HG02884 (cell line): Measurements from ENCODE around the gene RBFOX2.
"Not testable (repeated sequence)": the region's sequence is repeated elsewhere in the genome, so short reads cannot be mapped to it uniquely, and the experiment has no call there.

Source experiments
- ATAC-seq: cut with Tn5 transposase; IDR thresholded peaks from one replicate; pipeline ENCODE4 v1.9.1; 2021; ENCODE audit warnings: mild to moderate bottlenecking, moderate library complexity; ENCODE audit not compliant: unreplicated experiment

Gene RBFOX2

GRCh38 chr22:36044517-36044916, 15.9 kb upstream of the RBFOX2 start:
- ATAC-seq = not testable (repeated sequence)

- ATAC-seq = no peak
Observed at GRCh38 chr22:36042240-36042639, 13.6 kb upstream of the RBFOX2 start.

- no peak for ATAC-seq
Observed at GRCh38 chr22:36039125-36039524, 10.5 kb upstream of the RBFOX2 start.

GRCh38 chr22:36037102-36037758, 8.6 kb upstream of the RBFOX2 start:
- ATAC-seq = no peak

- no peak for ATAC-seq
Observed at GRCh38 chr22:36036167-36036624, 7.6 kb upstream of the RBFOX2 start.

- ATAC-seq = no peak
Observed at GRCh38 chr22:36032611-36033010, 4.0 kb upstream of the RBFOX2 start.

- ATAC-seq = no peak
Observed at GRCh38 chr22:36029406-36029755, 757 bp upstream of the RBFOX2 start.

- ATAC-seq = no peak
Observed at GRCh38 chr22:36027935-36028645, 534 bp downstream of the RBFOX2 start.

GRCh38 chr22:36027579-36027934, 1.1 kb downstream of the RBFOX2 start:
- ATAC-seq = no peak

- ATAC-seq = no peak
Observed at GRCh38 chr22:36026741-36027140, 1.9 kb downstream of the RBFOX2 start.

- ATAC-seq = no peak
Observed at GRCh38 chr22:36022697-36023096, 5.9 kb downstream of the RBFOX2 start.

GRCh38 chr22:36022162-36022561, 6.5 kb downstream of the RBFOX2 start:
- no peak for ATAC-seq

GRCh38 chr22:36021606-36022153, 6.9 kb downstream of the RBFOX2 start:
- ATAC-seq = no peak

GRCh38 chr22:36020865-36021264, 7.8 kb downstream of the RBFOX2 start:
- not testable (repeated sequence) for ATAC-seq

GRCh38 chr22:36017651-36018091, 11.0 kb downstream of the RBFOX2 start:
- no peak for ATAC-seq

GRCh38 chr22:36016684-36017083, 11.9 kb downstream of the RBFOX2 start:
- no peak for ATAC-seq

GRCh38 chr22:36015811-36016529, 12.7 kb downstream of the RBFOX2 start:
- ATAC-seq = no peak

- ATAC-seq = no peak
Observed at GRCh38 chr22:36015155-36015810, 13.3 kb downstream of the RBFOX2 start.

- no peak for ATAC-seq
Observed at GRCh38 chr22:36014546-36015074, 14.0 kb downstream of the RBFOX2 start.

- no peak for ATAC-seq
Observed at GRCh38 chr22:36012332-36012731, 16.3 kb downstream of the RBFOX2 start.

GRCh38 chr22:36010882-36011281, 17.7 kb downstream of the RBFOX2 start:
- no peak for ATAC-seq
